ENCODE measurements around the gene SFXN1. TPM values are rescaled to one million over a fixed set of nuclear protein-coding genes. Genes with fewer than 3 reads are reported as not detected.

SFXN1 gene
- total and polyA plus RNA-seq, 2 experiments from 2014 or later, result 50.3 to 96.4 TPM

GRCh38 chr5:175478008-175478383, 364 bp upstream of the SFXN1 start:
- peaks cover 17% of the 10 kb centered on the region; the same call in 1 of the 2 replicates for H3K27me3 ChIP-seq (replicated peaks; ENCODE audit: insufficient read depth)
- H3K4me3 ChIP-seq, result peak overlapping the region; percentile 100
- no peaks in the 10 kb centered on the region for H3K36me3 ChIP-seq (ENCODE audit: low read depth)
- H3K79me2 ChIP-seq (ENCODE audit: insufficient read depth), result peaks cover 44% of the 10 kb centered on the region
- WGBS, 2 experiments (ENCODE audit: low coverage in 1 of 2, low lambda C conversion rate in 2 of 2, missing lambda C conversion rate in 2 of 2), result 5 to 11% methylated on average over 12 of the region's 12 CpGs
- peak overlapping the region; percentile 92 for H3K9ac ChIP-seq
- no peaks in the 10 kb centered on the region for H3K9me2 ChIP-seq (ENCODE audit: insufficient read depth)
- H3K4me1 ChIP-seq (ENCODE audit: insufficient read depth), result peaks cover 15% of the 10 kb centered on the region
- H3K9me3 ChIP-seq (ENCODE audit: low read depth), result no peaks in the 10 kb centered on the region
- in situ Hi-C loops (cut with MboI), result no loop called here
- peak overlapping the region; percentile 97 for H2AFZ ChIP-seq
- H4K20me1 ChIP-seq (ENCODE audit: insufficient read depth), result no peaks in the 10 kb centered on the region; the same call in 1 of the 2 replicates
- H3F3A ChIP-seq (ENCODE audit: insufficient read depth), result no peaks in the 10 kb centered on the region
- TF ChIP-seq EZH2phosphoT487 (IDR thresholded peaks at IDR 0.05; ENCODE audit: insufficient read depth, low read depth), result no peak
- no peak for TF ChIP-seq EZH2 (IDR thresholded peaks at IDR 0.05; ENCODE audit: insufficient read depth, poor library complexity, severe bottlenecking)
- no peak for DNase-seq
- H3K4me2 ChIP-seq (ENCODE audit: unreplicated experiment), result peak overlapping the region; percentile 95
- H3K27ac ChIP-seq, result no peak overlapping the region

- peak overlapping the region; percentile 92 for H3K9ac ChIP-seq
- peaks cover 15% of the 10 kb centered on the region for H3K4me1 ChIP-seq (ENCODE audit: insufficient read depth)
- H3K27me3 ChIP-seq (replicated peaks; ENCODE audit: insufficient read depth), result peaks cover 11% of the 10 kb centered on the region; the same call in 1 of the 2 replicates
- DNase-seq, result peak; percentile 26
- H3F3A ChIP-seq (ENCODE audit: insufficient read depth), result no peaks in the 10 kb centered on the region
- no peaks in the 10 kb centered on the region for H3K9me2 ChIP-seq (ENCODE audit: insufficient read depth)
- peak overlapping the region; percentile 97 for H2AFZ ChIP-seq
- in situ Hi-C loops (cut with MboI), result no loop called here
- peak overlapping the region; percentile 95 for H3K4me2 ChIP-seq (ENCODE audit: unreplicated experiment)
- H3K27ac ChIP-seq, result peak overlapping the region; percentile 44
- TF ChIP-seq EZH2 (IDR thresholded peaks at IDR 0.05; ENCODE audit: insufficient read depth, poor library complexity, severe bottlenecking) (no peak), EZH2phosphoT487 (IDR thresholded peaks at IDR 0.05; ENCODE audit: insufficient read depth, low read depth) (no peak)
- peaks cover 57% of the 10 kb centered on the region for H3K79me2 ChIP-seq (ENCODE audit: insufficient read depth)
- H3K9me3 ChIP-seq (ENCODE audit: low read depth), result no peaks in the 10 kb centered on the region
- H4K20me1 ChIP-seq (ENCODE audit: insufficient read depth), result no peaks in the 10 kb centered on the region; the same call in 1 of the 2 replicates
- no peaks in the 10 kb centered on the region for H3K36me3 ChIP-seq (ENCODE audit: low read depth)
- H3K4me3 ChIP-seq, result peak overlapping the region; percentile 100
- WGBS, 2 experiments (ENCODE audit: low coverage in 1 of 2, low lambda C conversion rate in 2 of 2, missing lambda C conversion rate in 2 of 2), result 29 to 30% methylated on average over 13 of the region's 13 CpGs
Observed at GRCh38 chr5:175479125-175479881, 943 bp downstream of the SFXN1 start.

GRCh38 chr5:175483337-175483736, 5.0 kb downstream of the SFXN1 start:
- H2AFZ ChIP-seq, result no peak overlapping the region
- peaks cover 4% of the 10 kb centered on the region; the same call in 1 of the 2 replicates for H4K20me1 ChIP-seq (ENCODE audit: insufficient read depth)
- no peak for DNase-seq
- no peak overlapping the region for H3K9ac ChIP-seq
- no peak overlapping the region for H3K4me3 ChIP-seq
- no peaks in the 10 kb centered on the region for H3K27me3 ChIP-seq (replicated peaks; ENCODE audit: insufficient read depth)
- no peaks in the 10 kb centered on the region for H3K9me2 ChIP-seq (ENCODE audit: insufficient read depth)
- 98% methylated on average over 8 of the region's 8 CpGs for WGBS, 2 experiments (ENCODE audit: low coverage in 1 of 2, low lambda C conversion rate in 2 of 2, missing lambda C conversion rate in 2 of 2)
- H3K79me2 ChIP-seq (ENCODE audit: insufficient read depth), result peaks cover 98% of the 10 kb centered on the region
- in situ Hi-C loops (cut with MboI), result no loop called here
- peaks cover 15% of the 10 kb centered on the region for H3K4me1 ChIP-seq (ENCODE audit: insufficient read depth)
- no peak overlapping the region for H3K27ac ChIP-seq
- no peak overlapping the region for H3K4me2 ChIP-seq (ENCODE audit: unreplicated experiment)
- no peak for TF ChIP-seq EZH2 (IDR thresholded peaks at IDR 0.05; ENCODE audit: insufficient read depth, poor library complexity, severe bottlenecking)
- no peak for TF ChIP-seq EZH2phosphoT487 (IDR thresholded peaks at IDR 0.05; ENCODE audit: insufficient read depth, low read depth)
- no peaks in the 10 kb centered on the region for H3K9me3 ChIP-seq (ENCODE audit: low read depth)
- H3F3A ChIP-seq (ENCODE audit: insufficient read depth), result no peaks in the 10 kb centered on the region
- no peaks in the 10 kb centered on the region for H3K36me3 ChIP-seq (ENCODE audit: low read depth)

DNA sequence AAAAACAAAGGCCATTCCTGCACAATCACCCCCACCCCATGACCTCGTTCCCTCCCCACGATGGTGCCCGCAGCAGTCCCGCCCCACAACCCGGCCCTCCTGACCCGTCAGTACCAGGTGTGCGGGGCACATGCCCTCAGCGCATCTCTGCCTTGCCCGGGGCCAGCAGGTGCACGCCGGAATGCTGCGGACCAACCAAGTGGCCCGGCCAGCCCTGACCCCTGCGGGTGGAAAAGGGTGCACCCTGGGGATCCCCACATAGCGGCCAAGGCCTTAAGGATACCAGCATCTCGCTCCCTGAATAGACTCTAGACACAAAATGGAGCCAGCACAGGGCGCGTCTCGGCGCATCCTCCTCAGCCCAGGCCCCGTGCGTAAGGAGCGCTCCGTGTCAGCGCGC, 6.0 kb downstream of the SFXN1 start:
- in situ Hi-C loops (cut with MboI), result no loop called here
- Histone ChIP-seq H3K4me3 (no peak overlapping the region), H3K9me3 (ENCODE audit: low read depth) (no peaks in the 10 kb centered on the region), H3F3A (ENCODE audit: insufficient read depth) (no peaks in the 10 kb centered on the region), H3K9ac (no peak overlapping the region), H3K36me3 (ENCODE audit: low read depth) (0 out of 2 replicates have a peak, but pooled peaks cover 7% of the 10 kb centered on the region), H2AFZ (no peak overlapping the region), H3K27ac (no peak overlapping the region), H4K20me1 (ENCODE audit: insufficient read depth) (peaks cover 4% of the 10 kb centered on the region; the same call in 1 of the 2 replicates), H3K27me3 (replicated peaks; ENCODE audit: insufficient read depth) (no peaks in the 10 kb centered on the region), H3K79me2 (ENCODE audit: insufficient read depth) (peaks cover 100% of the 10 kb centered on the region), H3K4me2 (ENCODE audit: unreplicated experiment) (no peak overlapping the region), H3K4me1 (ENCODE audit: insufficient read depth) (peaks cover 14% of the 10 kb centered on the region), H3K9me2 (ENCODE audit: insufficient read depth) (no peaks in the 10 kb centered on the region)
- no peak for DNase-seq
- TF ChIP-seq EZH2 (IDR thresholded peaks at IDR 0.05; ENCODE audit: insufficient read depth, poor library complexity, severe bottlenecking) (no peak), EZH2phosphoT487 (IDR thresholded peaks at IDR 0.05; ENCODE audit: insufficient read depth, low read depth) (no peak)
- 98 to 99% methylated on average over 16 to 23 of the region's 26 CpGs for WGBS, 2 experiments (ENCODE audit: low coverage in 1 of 2, low lambda C conversion rate in 2 of 2, missing lambda C conversion rate in 2 of 2)
